Astrocyte of the spinal cord (primary cell): Measurements from ENCODE around the gene EDEM1.

Experiments used
- DNase-seq: peaks from one replicate; pipeline ENCODE4 v3.0.0; 2011; ENCODE audit warnings: low read depth, low spot score
- H3K4me3 ChIP-seq: 2 replicates; pipeline ENCODE4 v1.5.1; 2011; ENCODE audit warnings: low read depth, mild to moderate bottlenecking, low read length, moderate library complexity
- CTCF ChIP-seq: IDR thresholded peaks from 2 replicates; pipeline ENCODE4 v1.5.1; 2012; ENCODE audit warnings: low read depth, mild to moderate bottlenecking, low read length, inconsistent platforms
- in situ Hi-C: cut with HindIII; loops from 2 replicates; pipeline ENCODE4 v1.10.0; 2017; ENCODE audit warnings: low sequenced_read_pairs

The EDEM1 gene

GRCh38 chr3:5264093-5264600 lies 76.6 kb downstream of the EDEM1 start:
- TF ChIP-seq CTCF, result no peak
- H3K4me3 ChIP-seq, result no peak overlapping the region
- in situ Hi-C loops, result no loop called here
- DNase-seq, result no peak

- H3K4me3 ChIP-seq, result no peak overlapping the region
- no peak for DNase-seq
- in situ Hi-C loops, result no loop called here
- no peak for TF ChIP-seq CTCF
Measured at GRCh38 chr3:5264896-5265770, 77.6 kb downstream of the EDEM1 start.

GRCh38 chr3:5267252-5267651 lies 79.7 kb downstream of the EDEM1 start:
- no peak for TF ChIP-seq CTCF
- no peak overlapping the region for H3K4me3 ChIP-seq
- in situ Hi-C loops, result no loop called here
- DNase-seq, result no peak

- TF ChIP-seq CTCF, result no peak
- in situ Hi-C loops, result no loop called here
- DNase-seq, result no peak
Measured at GRCh38 chr3:5267889-5268288, 80.4 kb downstream of the EDEM1 start.

More at GRCh38 chr3:5267889-5268288, 80.4 kb downstream of the EDEM1 start:
- no peak overlapping the region for H3K4me3 ChIP-seq
